ENCODE measurements around the gene MUC16.

The MUC16 gene

GRCh38 chr19:9009431-9009830, 778 bp downstream of the MUC16 start:
- no peak overlapping the region for H3K4me3 ChIP-seq (ENCODE audit: low read length)
- DNase-seq (ENCODE audit: low read depth) = no peak
- no peak for TF ChIP-seq CTCF (conservative IDR thresholded peaks at IDR 0.05; ENCODE audit: low read depth, low read length)

DNA sequence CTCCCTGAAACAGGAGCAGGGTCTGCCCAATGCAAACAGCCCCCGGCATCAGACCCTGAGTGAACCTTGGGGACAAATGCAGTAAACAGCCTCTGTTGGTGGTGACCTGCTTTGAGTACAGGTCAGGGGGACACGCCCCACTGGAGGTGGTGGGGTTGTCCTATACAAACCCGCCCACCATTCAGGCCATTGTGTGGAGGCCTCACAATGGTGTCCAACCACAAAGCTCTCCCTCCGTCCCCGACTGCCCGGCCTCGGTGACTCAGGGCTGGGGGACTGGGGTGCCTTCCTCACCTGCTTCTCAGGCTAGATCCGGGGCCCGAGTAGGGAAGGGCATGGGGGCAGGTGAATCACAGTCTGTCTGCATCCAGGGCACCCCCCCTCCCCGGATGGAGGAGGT, 1.5 kb downstream of the MUC16 start:
- no peak for DNase-seq (ENCODE audit: low read depth)
- no peak overlapping the region for H3K4me3 ChIP-seq (ENCODE audit: low read length)
- TF ChIP-seq CTCF (conservative IDR thresholded peaks at IDR 0.05; ENCODE audit: low read depth, low read length) = no peak

- TF ChIP-seq CTCF (conservative IDR thresholded peaks at IDR 0.05; ENCODE audit: low read depth, low read length) = no peak
- DNase-seq (ENCODE audit: low read depth) = no peak
- no peak overlapping the region for H3K4me3 ChIP-seq (ENCODE audit: low read length)
These were observed 9.3 kb downstream of the MUC16 start for GRCh38 chr19:9000933-9001332.

- no peak for DNase-seq (ENCODE audit: low read depth)
- no peak overlapping the region for H3K4me3 ChIP-seq (ENCODE audit: low read length)
- TF ChIP-seq CTCF (conservative IDR thresholded peaks at IDR 0.05; ENCODE audit: low read depth, low read length) = no peak
These were observed 22.0 kb downstream of the MUC16 start for GRCh38 chr19:8988204-8988603.

GRCh38 chr19:8986296-8986695, 23.9 kb downstream of the MUC16 start:
- no peak for TF ChIP-seq CTCF (conservative IDR thresholded peaks at IDR 0.05; ENCODE audit: low read depth, low read length)
- DNase-seq (ENCODE audit: low read depth) = no peak
- H3K4me3 ChIP-seq (ENCODE audit: low read length) = no peak overlapping the region

GRCh38 chr19:8973501-8974091, 36.6 kb downstream of the MUC16 start:
- DNase-seq (ENCODE audit: low read depth) = no peak

More at GRCh38 chr19:8973501-8974091, 36.6 kb downstream of the MUC16 start:
- no peak overlapping the region for H3K4me3 ChIP-seq (ENCODE audit: low read length)
- TF ChIP-seq CTCF (conservative IDR thresholded peaks at IDR 0.05; ENCODE audit: low read depth, low read length) = no peak

All from retinal pigment epithelial cell (primary cell).